HCT116 (cell line): ENCODE measurements around the gene RNASEL. TPM values are rescaled to one million over a fixed set of nuclear protein-coding genes. Genes with fewer than 3 reads are reported as not detected.

Experiments
- ATAC-seq: fragments of 200-7000 bp; cut with Tn5 transposase; 2 replicates; pipeline ENCODE4 v1.9.1; 2020; ENCODE audit warnings: mild to moderate bottlenecking, moderate library complexity
- BruUV-seq: library from RNA; stranded (reverse); fragments of 400-500 nt; replicated peaks from 2 replicates; lab custom pipeline; 2021; lab: Mats Ljungman, UMichigan
- CTCF ChIA-PET: fragments of 300-600 bp; sonication (Branson Sonifier 250); formaldehyde crosslinking; loops from one replicate; lab custom pipeline; 2021; ENCODE audit warnings: antibody characterized with exemption; lab: Charles Lee
- POLR2A ChIA-PET: fragments of 300-600, 350-600 bp; sonication (Branson Sonifier 250); formaldehyde crosslinking; loops from one replicate; lab custom pipeline; 2021; ENCODE audit warnings: antibody characterized with exemption; lab: Charles Lee
- RAD21 ChIA-PET, 2 experiments: fragments of 300-600 bp; sonication (Branson Sonifier 250); formaldehyde crosslinking; loops; one replicate each; lab custom pipeline; 2023; ENCODE audit warnings: low total read pairs in 2 of 2; ENCODE audit not compliant: uncharacterized antibody in 2 of 2, unreplicated experiment in 2 of 2, low non-redundant PET in 1 of 2; lab: Charles Lee
- DNase-seq: peaks from one replicate; pipeline ENCODE4 v3.0.0-alpha.2; 2010; ENCODE audit warnings: low read depth, low spot score
- H2AFZ ChIP-seq: fragments of 200-600 bp; shearing (Covaris generic), sonication (generic); 2 replicates; pipeline ENCODE4 v1.6.1; 2017; ENCODE audit warnings: low read depth, mixed run types, mixed read lengths, antibody characterized with exemption, low read length; ENCODE audit not compliant: poor library complexity, severe bottlenecking
- H3K27ac ChIP-seq: 2 replicates; pipeline ENCODE4 v1.5.1; 2012; ENCODE audit warnings: low read depth, low read length
- H3K27me3 ChIP-seq: fragments of 200-600 bp; sonication (generic); 2 replicates; pipeline ENCODE4 v1.6.1; 2016; ENCODE audit warnings: mixed run types, low read length, mixed read lengths; ENCODE audit not compliant: insufficient read depth
- H3K36me3 ChIP-seq, 2 experiments: fragments of 200-500 bp in 1 of 2; fragments of 200-600 bp in 1 of 2; sonication (Bioruptor generic) in 1 of 2; sonication (generic) in 1 of 2; 2 replicates each; pipeline versions ENCODE4 v1.5.1 to v1.6.1; 2014 to 2016; ENCODE audit warnings: low read length in 2 of 2, inconsistent platforms in 1 of 2, mixed read lengths in 1 of 2, mixed run types in 1 of 2; ENCODE audit not compliant: insufficient read depth in 2 of 2, control insufficient read depth in 1 of 2
- H3K4me1 ChIP-seq, 2 experiments: fragments of 200-600 bp in 1 of 2; sonication (generic) in 1 of 2; 2 replicates each; pipeline versions ENCODE4 v1.5.1 to v1.6.1; 2012 to 2017; ENCODE audit warnings: low read length in 2 of 2, inconsistent platforms in 1 of 2, mild to moderate bottlenecking in 1 of 2, mixed read lengths in 1 of 2, mixed run types in 1 of 2, moderate library complexity in 1 of 2; ENCODE audit not compliant: insufficient read depth in 2 of 2, control insufficient read depth in 1 of 2
- H3K4me2 ChIP-seq: fragments of 200-600 bp; sonication (generic); 2 replicates; pipeline ENCODE4 v1.6.1; 2017; ENCODE audit warnings: mixed run types, low read length, mixed read lengths
- H3K4me3 ChIP-seq, 2 experiments: fragments of 200-600 bp in 1 of 2; sonication (generic) in 1 of 2; replicated peaks in 1 of 2; 2 replicates each; pipeline ENCODE4 v1.5.1; 2011 to 2016; ENCODE audit warnings: low read length in 2 of 2, control low read depth in 1 of 2, low read depth in 1 of 2, mild to moderate bottlenecking in 1 of 2, mixed read lengths in 1 of 2, mixed run types in 1 of 2
- H3K79me2 ChIP-seq: fragments of 200-600 bp; sonication (generic); 2 replicates; pipeline ENCODE4 v1.6.1; 2017; ENCODE audit warnings: mild to moderate bottlenecking, mixed run types, low read length, moderate library complexity, mixed read lengths; ENCODE audit not compliant: insufficient read depth
- H3K9ac ChIP-seq: fragments of 200-600 bp; sonication (generic); 2 replicates; pipeline ENCODE4 v1.6.1; 2016; ENCODE audit warnings: low read length, mixed read lengths
- H3K9me2 ChIP-seq: fragments of 200-600 bp; sonication (generic), shearing (Covaris generic); 2 replicates; pipeline ENCODE4 v1.6.1; 2017; ENCODE audit warnings: mixed run types, mild to moderate bottlenecking, moderate library complexity; ENCODE audit not compliant: insufficient read depth
- H3K9me3 ChIP-seq, 2 experiments: fragments of 200-500 bp in 1 of 2; fragments of 200-600 bp in 1 of 2; sonication (Bioruptor generic) in 1 of 2; sonication (generic) in 1 of 2; 2 replicates each; pipeline ENCODE4 v1.6.1; 2014 to 2017; ENCODE audit warnings: low read length in 2 of 2, mixed read lengths in 2 of 2, inconsistent platforms in 1 of 2, low read depth in 1 of 2, mild to moderate bottlenecking in 1 of 2, mixed run types in 1 of 2, moderate library complexity in 1 of 2; ENCODE audit not compliant: control insufficient read depth in 1 of 2, insufficient read depth in 1 of 2
- H4K20me1 ChIP-seq: fragments of 200-600 bp; sonication (generic), shearing (Covaris generic); 2 replicates; pipeline ENCODE4 v1.6.1; 2017; ENCODE audit warnings: mixed run types, mild to moderate bottlenecking, moderate library complexity; ENCODE audit not compliant: insufficient read depth
- CBX3 ChIP-seq: IDR thresholded peaks from 2 replicates; pipeline ENCODE4 v1.6.1; 2012; ENCODE audit warnings: low read depth
- CEBPB ChIP-seq: IDR thresholded peaks from 2 replicates; pipeline ENCODE4 v1.6.1; 2012; ENCODE audit warnings: low read depth
- EGR1 ChIP-seq: IDR thresholded peaks from 2 replicates; pipeline ENCODE4 v1.6.1; 2012; ENCODE audit warnings: low read depth
- JUND ChIP-seq: IDR thresholded peaks from 2 replicates; pipeline ENCODE4 v1.6.1; 2012
- POLR2A ChIP-seq: IDR thresholded peaks from 2 replicates; pipeline ENCODE4 v1.7.0; 2011; ENCODE audit warnings: borderline replicate concordance; ENCODE audit not compliant: insufficient read depth, insufficient read length; ENCODE audit errors: extremely low read depth
- POLR2AphosphoS5 ChIP-seq: IDR thresholded peaks from 2 replicates; pipeline ENCODE4 v1.6.1; 2011; ENCODE audit warnings: mild to moderate bottlenecking, low read depth, low read length, moderate library complexity
- RAD21 ChIP-seq: IDR thresholded peaks from 2 replicates; pipeline ENCODE4 v1.6.1; 2012; ENCODE audit warnings: low read depth, mild to moderate bottlenecking
- SIN3A ChIP-seq: IDR thresholded peaks from 2 replicates; pipeline ENCODE4 v1.6.1; 2012; ENCODE audit warnings: low read depth
- SP1 ChIP-seq: IDR thresholded peaks from 2 replicates; pipeline ENCODE4 v1.6.1; 2012; ENCODE audit warnings: low read depth
- TCF7L2 ChIP-seq: IDR thresholded peaks from 2 replicates; pipeline ENCODE4 v1.7.0; 2011; ENCODE audit warnings: borderline replicate concordance, inconsistent platforms; ENCODE audit not compliant: insufficient read depth, insufficient read length; ENCODE audit errors: extremely low read depth
- YY1 ChIP-seq: IDR thresholded peaks from 2 replicates; pipeline ENCODE4 v1.6.1; 2011; ENCODE audit warnings: low read length, low read depth, moderate library complexity, mild to moderate bottlenecking; ENCODE audit not compliant: insufficient replicate concordance; ENCODE audit errors: extremely low read depth
- ZFX ChIP-seq: fragments of 450-650 bp; IDR thresholded peaks from 2 replicates; pipeline ENCODE4 v1.6.1; 2017
- intact Hi-C: fragments of 100-400 bp; cut with micrococcal nuclease; formaldehyde crosslinking; loops from 2 replicates; pipeline ENCODE4 v1.10.0; 2022
- total RNA-seq: library from RNA; stranded (reverse); gene quantifications from one replicate; pipeline ENCODE4 v1.2.1, GENCODE V29; 2021; ENCODE audit not compliant: unreplicated experiment
- TF ChIP-seq, protein P1 (sequence below): IDR thresholded peaks from 2 replicates; pipeline ENCODE4 v1.6.1; 2012

Gene RNASEL
- total RNA-seq, 1 experiment from 2014 or later = 2.9 TPM

DNA sequence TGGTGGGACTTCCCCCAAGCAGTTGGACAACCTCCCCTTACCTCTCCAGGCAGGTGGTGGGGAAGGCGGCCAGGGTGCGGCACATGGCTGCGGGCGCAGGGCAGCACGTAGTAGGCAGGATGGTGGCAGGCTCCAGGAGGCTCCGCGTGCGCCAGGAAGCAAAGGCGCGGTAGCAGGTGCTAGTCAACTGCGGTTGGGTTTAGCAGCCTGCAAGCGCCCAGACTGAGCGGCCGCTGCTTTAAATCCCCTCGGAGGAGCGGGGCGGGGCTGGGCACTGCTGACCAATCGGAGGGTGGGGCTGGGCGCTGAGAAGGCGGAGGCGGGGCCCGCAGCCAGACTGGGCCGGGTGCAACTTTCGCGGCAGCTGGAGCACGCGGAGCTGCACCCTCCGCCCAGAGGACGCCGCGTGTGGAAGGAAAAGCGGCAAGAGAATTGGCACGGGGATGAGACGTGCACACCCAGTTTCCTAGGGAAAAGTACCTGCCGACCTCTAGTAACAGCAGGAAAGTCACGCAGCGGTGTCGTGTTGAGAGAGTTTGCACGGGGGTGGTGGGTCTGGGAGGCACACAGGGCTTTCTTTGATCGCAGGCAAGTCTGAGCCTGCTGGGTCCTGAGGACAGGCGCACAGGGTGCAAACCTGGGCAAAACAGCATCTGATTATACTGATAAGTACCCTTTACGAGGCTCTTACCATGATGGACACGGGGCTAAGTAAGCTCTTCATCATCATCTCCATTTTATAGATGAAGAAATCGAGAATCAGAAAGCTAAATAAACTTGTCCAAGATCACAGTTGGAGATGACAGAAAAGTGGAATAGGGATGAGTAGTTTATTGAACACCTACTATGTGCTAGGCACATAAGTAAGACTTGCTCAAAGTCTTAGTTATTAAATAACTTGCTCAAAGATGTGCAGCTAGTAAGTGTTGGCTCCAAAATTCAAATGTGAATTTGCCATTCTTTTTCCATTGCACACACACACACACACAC is 15.4 kb upstream of the RNASEL start, which contains the start of gene RGS16:
Gene RGS16 (minus strand): TSS at position 215 of the 990 bp plus-strand sequence. CDS start 130 bp downstream, at position 85.
- DNase-seq = peak; percentile 84
- peak; percentile 96 for TF ChIP-seq SIN3A
- TF ChIP-seq SP1 = peak; percentile 56
- no peak for TF ChIP-seq CEBPB
- peak; percentile 50; the same call in 1 of the 2 replicates for TF ChIP-seq ZFX
- TF ChIP-seq RAD21 = no peak
- peak; percentile 99 for TF ChIP-seq POLR2AphosphoS5
- peak; percentile 89 for TF ChIP-seq CBX3
- no peak for TF ChIP-seq JUND
- TF ChIP-seq, protein P1, sequence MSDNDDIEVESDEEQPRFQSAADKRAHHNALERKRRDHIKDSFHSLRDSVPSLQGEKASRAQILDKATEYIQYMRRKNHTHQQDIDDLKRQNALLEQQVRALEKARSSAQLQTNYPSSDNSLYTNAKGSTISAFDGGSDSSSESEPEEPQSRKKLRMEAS = peak; percentile 99
- TF ChIP-seq POLR2A = peak; percentile 98
- TF ChIP-seq TCF7L2 = peak; percentile 7
- 0 out of 2 replicates have a peak, but pooled peaks have one; percentile 18 for TF ChIP-seq EGR1
- TF ChIP-seq YY1 = no peak
- H3K27me3 ChIP-seq = no peaks in the 10 kb centered on the region
- H4K20me1 ChIP-seq = no peaks in the 10 kb centered on the region
- peak within 1 kb of the TSS; percentile 4 for H2AFZ ChIP-seq
- ChIA-PET POLR2A (interaction anchor here (0.6 to 2.6 kb wide), 16 partner anchors 10 to 195 kb away, joined by 3 to 18 read pairs (median 4); partner anchors contain the start of genes NPL and RNASEL), CTCF (interaction anchor here (0.8 to 17.3 kb wide), 4 partner anchors 10 to 181 kb away, joined by 3 to 412 read pairs (median 8); partner anchors contain the start of gene NPL), RAD21 (interaction anchor here (1.0 to 1.1 kb wide), 2 partner anchors 9 to 180 kb away, joined by 3 read pairs; no protein-coding TSS in a partner anchor)
- H3K36me3 ChIP-seq = peaks cover 12 to 16% of the 10 kb centered on the region in 2 experiments; a peak in 3 of 4 replicates
- no peaks in the 10 kb centered on the region for H3K9me2 ChIP-seq
- peak within 1 kb of the TSS; percentile 71 for H3K9ac ChIP-seq
- H3K4me2 ChIP-seq = peak within 1 kb of the TSS; percentile 99
- no peaks in the 10 kb centered on the region for H3K9me3 ChIP-seq
- peak within 1 kb of the TSS; percentile 82 to 83 for H3K4me3 ChIP-seq
- no peaks in the 10 kb centered on the region for H3K79me2 ChIP-seq
- peak; percentile 95 for ATAC-seq
- no TSS peak for BruUV-seq
- H3K4me1 ChIP-seq = peaks cover 0 to 21% of the 10 kb centered on the region in 2 experiments; a peak in 3 of 4 replicates
- no peak within 1 kb of the TSS; the same call in 1 of the 2 replicates for H3K27ac ChIP-seq
- intact Hi-C loops = no loop called here
